Stomach (tissue), 9 donors: Measurements from ENCODE around the gene GSX1. TPM values are rescaled to one million over a fixed set of nuclear protein-coding genes. Genes with fewer than 3 reads are reported as not detected.

Source experiments
- DNase-seq, 2 donors: peaks; one replicate each; pipeline versions ENCODE4 v3.0.0 to v3.0.0-alpha.2; 2013 to 2019
- H3K27ac ChIP-seq, 5 donors: fragments of 200-600 bp in 4 of 5; sonication (generic) in 4 of 5; one replicate each; pipeline ENCODE4 v1.5.1; 2013 to 2019; ENCODE audit warnings: mild to moderate bottlenecking in 1 of 5, moderate library complexity in 1 of 5
- H3K27me3 ChIP-seq, 3 donors: fragments of 200-600 bp; sonication (generic); one replicate each; pipeline ENCODE4 v1.5.1; 2017 to 2019; ENCODE audit warnings: mixed run types in 1 of 3
- H3K36me3 ChIP-seq, 4 donors: fragments of 200-600 bp; sonication (generic); 1 replicate in 3 of 4; 2 replicates in 1 of 4; pipeline ENCODE4 v1.5.1; 2016 to 2019
- H3K4me1 ChIP-seq, 4 donors: fragments of 200-600 bp; sonication (generic); one replicate each; pipeline ENCODE4 v1.5.1; 2016 to 2019
- H3K4me3 ChIP-seq, 4 donors: fragments of 200-600 bp; sonication (generic) in 3 of 4; one replicate each; pipeline ENCODE4 v1.5.1; 2016 to 2019; ENCODE audit warnings: mild to moderate bottlenecking in 1 of 4
- H3K9me3 ChIP-seq, 4 donors: fragments of 200-600 bp; sonication (generic); one replicate each; pipeline ENCODE4 v1.5.1; 2016 to 2019
- CTCF ChIP-seq, 7 experiments: fragments of 450-650 bp in 4 of 7; fragments of 200-600 bp in 3 of 7; sonication (generic) in 3 of 7; IDR thresholded peaks; one replicate each; pipeline ENCODE4 v1.5.1; 2016 to 2019; ENCODE audit warnings: antibody characterized with exemption in 7 of 7, control low read depth in 2 of 7, mild to moderate bottlenecking in 1 of 7
- EP300 ChIP-seq: sonication (generic); formaldehyde crosslinking; IDR thresholded peaks from one replicate; pipeline ENCODE4 v1.6.1; 2017; ENCODE audit warnings: antibody characterized with exemption
- POLR2A ChIP-seq, 4 donors: fragments of 450-650 bp; IDR thresholded peaks; one replicate each; pipeline ENCODE4 v1.6.1; 2016; ENCODE audit warnings: antibody characterized with exemption in 4 of 4, control low read depth in 2 of 4, mild to moderate bottlenecking in 1 of 4, moderate library complexity in 1 of 4
- POLR2AphosphoS5 ChIP-seq, 3 donors: sonication (generic); formaldehyde crosslinking; IDR thresholded peaks; one replicate each; pipeline ENCODE4 v1.6.1; 2016; ENCODE audit warnings: antibody characterized with exemption in 3 of 3
- WGBS, 5 donors: extraction: QIAGEN DNeasy Blood & Tissue Kit in 3 of 5; methylation state at CpG; one replicate each; pipeline versions ENCODE4 v1.1.5 to v1.1.7; 2013 to 2018; 5-methylcytosine and 5-hydroxymethylcytosine counted together
- intact Hi-C: fragments of 100-400 bp; cut with DNase I; formaldehyde crosslinking; loops from one replicate; pipeline ENCODE4 v1.15.1; 2023; ENCODE audit warnings: low total_unique reads
- polyA plus RNA-seq, 3 donors: library from polyadenylated mRNA; stranded (reverse); fragments of 200-250 nt; gene quantifications; one replicate each; pipeline ENCODE4 v1.2.3, GENCODE V29; 2013
- total RNA-seq, 5 donors: library from RNA; depleted of rRNA; stranded (reverse); fragments of >200 nt; gene quantifications; one replicate each; pipeline versions ENCODE4 v1.1.0 to v1.2.3, GENCODE V29; 2014 to 2016
- donor health status: healthy with polysubstance abuse.
- donor health status: Bipolar disorder and iron deficiency.
- donor health status: healthy.

The GSX1 gene
- total and polyA plus RNA-seq, 8 donors: not detected

GRCh38 chr13:27820524-27821482, 28.5 kb downstream of the GSX1 start:
- intact Hi-C loops: loop anchor here (10.0 kb wide), 3 partner anchors 154 to 846 kb away; no protein-coding TSS in a partner anchor
- Histone ChIP-seq H3K27me3 (peaks cover 22 to 98% (median 77%) of the 10 kb centered on the region in 3 donors), H3K4me3 (no peak overlapping the region), H3K27ac (no peak overlapping the region), H3K4me1 (peaks cover 0 to under 1% (median 0%) of the 10 kb centered on the region in 4 donors), H3K36me3 (no peaks in the 10 kb centered on the region), H3K9me3 (no peaks in the 10 kb centered on the region)
- 1 to 4% (median 2%) methylated on average over 44 to 46 of the region's 46 CpGs for WGBS, 5 donors
- no peak for DNase-seq
- TF ChIP-seq CTCF (IDR thresholded peaks at IDR 0.05) (no peak), POLR2AphosphoS5 (IDR thresholded peaks at IDR 0.05) (no peak), EP300 (no peak), POLR2A (IDR thresholded peaks at IDR 0.05) (no peak)

- DNase-seq: no peak
- no peaks in the 10 kb centered on the region for H3K9me3 ChIP-seq
- no peak overlapping the region for H3K27ac ChIP-seq
- H3K4me1 ChIP-seq: peaks cover 0 to 9% (median 5%) of the 10 kb centered on the region in 4 donors
- TF ChIP-seq POLR2A (IDR thresholded peaks at IDR 0.05) (no peak), EP300 (no peak), POLR2AphosphoS5 (IDR thresholded peaks at IDR 0.05) (no peak), CTCF (IDR thresholded peaks at IDR 0.05) (no peak)
- H3K36me3 ChIP-seq: no peaks in the 10 kb centered on the region
- peaks cover 22 to 97% (median 75%) of the 10 kb centered on the region in 3 donors for H3K27me3 ChIP-seq
- 0 to 5% (median 2%) methylated on average over 12 of the region's 12 CpGs for WGBS, 5 donors
- intact Hi-C loops: loop anchor here (10.0 kb wide), 3 partner anchors 153 to 847 kb away; no protein-coding TSS in a partner anchor
- no peak overlapping the region for H3K4me3 ChIP-seq
These were observed 29.3 kb downstream of the GSX1 start for GRCh38 chr13:27821566-27821965.

- Histone ChIP-seq H3K27me3 (peaks cover 22 to 95% (median 70%) of the 10 kb centered on the region in 3 donors), H3K4me1 (peaks cover 0 to 15% (median 10%) of the 10 kb centered on the region in 4 donors), H3K4me3 (no peak overlapping the region), H3K27ac (no peak overlapping the region), H3K9me3 (no peaks in the 10 kb centered on the region), H3K36me3 (no peaks in the 10 kb centered on the region)
- intact Hi-C loops: loop anchor here (10.0 kb wide), 3 partner anchors 152 to 848 kb away; no protein-coding TSS in a partner anchor
- no peak for TF ChIP-seq POLR2AphosphoS5 (IDR thresholded peaks at IDR 0.05)
- TF ChIP-seq POLR2A (IDR thresholded peaks at IDR 0.05): no peak
- no peak for TF ChIP-seq CTCF (IDR thresholded peaks at IDR 0.05)
- no peak for TF ChIP-seq EP300
- no peak for DNase-seq
- WGBS, 5 donors: 4 to 6% (median 5%) methylated on average over 17 of the region's 17 CpGs
These were observed 30.1 kb downstream of the GSX1 start for GRCh38 chr13:27822258-27822872.

GRCh38 chr13:27822873-27823311, 30.6 kb downstream of the GSX1 start:
- WGBS, 5 donors: 3 to 7% (median 5%) methylated on average over 18 of the region's 18 CpGs
- Histone ChIP-seq H3K4me3 (no peak overlapping the region), H3K9me3 (no peaks in the 10 kb centered on the region), H3K36me3 (no peaks in the 10 kb centered on the region), H3K4me1 (peaks cover 0 to 15% (median 10%) of the 10 kb centered on the region in 4 donors), H3K27ac (no peak overlapping the region), H3K27me3 (peaks cover 22 to 94% (median 67%) of the 10 kb centered on the region in 3 donors)
- no peak for TF ChIP-seq EP300
- no peak for TF ChIP-seq CTCF (IDR thresholded peaks at IDR 0.05)
- TF ChIP-seq POLR2A (IDR thresholded peaks at IDR 0.05): no peak
- TF ChIP-seq POLR2AphosphoS5 (IDR thresholded peaks at IDR 0.05): no peak
- intact Hi-C loops: loop anchor here (10.0 kb wide), 3 partner anchors 152 to 848 kb away; no protein-coding TSS in a partner anchor
- DNase-seq: no peak
